BJ (cell line): ENCODE data around the gene CRNN. TPM values are rescaled to one million over a fixed set of nuclear protein-coding genes. Genes with fewer than 3 reads are reported as not detected.

Experiments used
- CTCF ChIA-PET: fragments of 350-600 bp; formaldehyde crosslinking; extraction: SDS; loops from one replicate; lab custom pipeline; 2021; ENCODE audit warnings: antibody characterized with exemption, inconsistent platforms; lab: Yijun Ruan, JAX
- POLR2A ChIA-PET: fragments of 300-600 bp; sonication (Branson Sonifier 250); formaldehyde crosslinking; extraction: SDS; loops from one replicate; lab custom pipeline; 2021; ENCODE audit warnings: antibody characterized with exemption; lab: Charles Lee
- DNase-seq: peaks from one replicate; pipeline ENCODE4 v3.0.0-alpha.2; 2011; ENCODE audit warnings: low read depth
- H3K27me3 ChIP-seq: 2 replicates; pipeline ENCODE4 v1.6.0; 2011; ENCODE audit warnings: low read length; ENCODE audit not compliant: control insufficient read depth, insufficient read depth
- H3K36me3 ChIP-seq: 2 replicates; pipeline ENCODE4 v1.5.1; 2011; ENCODE audit warnings: low read length; ENCODE audit not compliant: control insufficient read depth, insufficient read depth
- H3K4me3 ChIP-seq: 2 replicates; pipeline ENCODE4 v1.5.1; 2011; ENCODE audit warnings: low read depth, mild to moderate bottlenecking, control low read depth, low read length
- CTCF ChIP-seq: IDR thresholded peaks from 2 replicates; pipeline ENCODE4 v1.5.1; 2011; ENCODE audit warnings: low read depth, mild to moderate bottlenecking, control low read depth, inconsistent platforms, low read length, moderate library complexity; ENCODE audit not compliant: insufficient read depth
- polyA plus RNA-seq: library from polyadenylated mRNA; depleted of rRNA; stranded (reverse); fragments of >200 nt; gene quantifications from 2 replicates; pipeline ENCODE4 v1.2.3, GENCODE V29; 2011

Gene CRNN
- polyA plus RNA-seq, 1 experiment: not detected

GRCh38 chr1:152449661-152450060, 35.6 kb upstream of the CRNN start:
- H3K27me3 ChIP-seq: peaks cover 4% of the 10 kb centered on the region
- POLR2A ChIA-PET: no interaction called here
- CTCF ChIA-PET: interaction anchor here (1.3 to 2.9 kb wide), 3 partner anchors 9 to 263 kb away, joined by 3 to 42 read pairs (median 6); no protein-coding TSS in a partner anchor
- TF ChIP-seq CTCF: no peak
- H3K4me3 ChIP-seq: no peak overlapping the region
- H3K36me3 ChIP-seq: no peaks in the 10 kb centered on the region
- DNase-seq: no peak

- ChIA-PET POLR2A (no interaction called here), CTCF (interaction anchor here (1.2 to 2.9 kb wide), 6 partner anchors 8 to 395 kb away, joined by 3 to 42 read pairs (median 7); no protein-coding TSS in a partner anchor)
- peaks cover 4% of the 10 kb centered on the region for H3K27me3 ChIP-seq
- H3K4me3 ChIP-seq: no peak overlapping the region
- DNase-seq: no peak
- no peaks in the 10 kb centered on the region for H3K36me3 ChIP-seq
- TF ChIP-seq CTCF: no peak
Measured at GRCh38 chr1:152448496-152448895, 34.4 kb upstream of the CRNN start.

- TF ChIP-seq CTCF: no peak
- Histone ChIP-seq H3K4me3 (no peak overlapping the region), H3K27me3 (peaks cover 4% of the 10 kb centered on the region), H3K36me3 (no peaks in the 10 kb centered on the region)
- ChIA-PET CTCF (interaction anchor here (1.2 to 2.9 kb wide), 5 partner anchors 11 to 395 kb away, joined by 3 to 42 read pairs (median 8); no protein-coding TSS in a partner anchor), POLR2A (no interaction called here)
- no peak for DNase-seq
Measured at GRCh38 chr1:152448095-152448494, 34.0 kb upstream of the CRNN start.

- H3K36me3 ChIP-seq: no peaks in the 10 kb centered on the region
- DNase-seq: no peak
- TF ChIP-seq CTCF: no peak
- ChIA-PET POLR2A (no interaction called here), CTCF (interaction anchor here (1.2 to 2.9 kb wide), 5 partner anchors 11 to 394 kb away, joined by 3 to 42 read pairs (median 8); no protein-coding TSS in a partner anchor)
- H3K4me3 ChIP-seq: no peak overlapping the region
- peaks cover 4% of the 10 kb centered on the region for H3K27me3 ChIP-seq
Measured at GRCh38 chr1:152447484-152447883, 33.4 kb upstream of the CRNN start.

GRCh38 chr1:152444045-152444444, 30.0 kb upstream of the CRNN start:
- peaks cover 1% of the 10 kb centered on the region for H3K27me3 ChIP-seq
- ChIA-PET CTCF (interaction anchor here (1.1 to 2.6 kb wide), 2 partner anchors 15 to 257 kb away, joined by 4 to 18 read pairs; no protein-coding TSS in a partner anchor), POLR2A (no interaction called here)
- no peaks in the 10 kb centered on the region for H3K36me3 ChIP-seq
- H3K4me3 ChIP-seq: no peak overlapping the region
- DNase-seq: no peak
- no peak for TF ChIP-seq CTCF
